ENCODE measurements around the gene PDSS2.

DNA sequence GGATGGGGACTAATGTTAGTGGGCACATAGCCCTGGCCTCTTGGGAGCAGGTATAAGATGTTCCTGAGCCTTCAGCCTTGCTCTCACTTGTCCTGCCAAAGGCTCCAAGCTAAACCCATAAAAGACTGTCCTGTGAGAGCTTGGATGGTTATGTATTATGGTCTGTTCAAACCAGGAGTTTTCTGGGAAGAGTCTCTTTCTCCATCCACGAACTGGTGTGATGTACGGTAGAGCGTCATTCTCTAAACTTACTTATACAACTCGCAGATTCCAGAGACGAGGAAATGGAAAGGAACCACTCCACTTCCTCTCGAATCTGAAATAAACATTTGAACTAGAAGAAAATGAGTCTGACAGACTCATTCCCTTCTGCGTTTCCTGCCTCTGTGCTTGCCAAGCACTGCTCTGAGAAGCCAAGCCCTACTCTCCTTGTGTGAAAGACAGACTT lies 35.9 kb upstream of the PDSS2 start:
- TF ChIP-seq SP1 (IDR thresholded peaks at IDR 0.05; ENCODE audit: low read depth, low read length) (no peak), HDAC2 (IDR thresholded peaks at IDR 0.05; ENCODE audit: borderline replicate concordance in 1 of 2, low read depth in 2 of 2, low read length in 2 of 2) (no peak), NRF1 (IDR thresholded peaks at IDR 0.05; ENCODE audit: low read depth, low read length) (no peak), POLR2A (IDR thresholded peaks at IDR 0.05; ENCODE audit: control extremely low read depth in 1 of 2, low read depth in 2 of 2, low read length in 2 of 2) (no peak), GABPA (IDR thresholded peaks at IDR 0.05; ENCODE audit: borderline replicate concordance, insufficient read depth, low read length) (no peak), KDM5A (IDR thresholded peaks at IDR 0.05; ENCODE audit: low read length) (no peak)
